A549 (cell line): Measurements from ENCODE around the gene HMCES. TPM values are rescaled to one million over a fixed set of nuclear protein-coding genes. Genes with fewer than 3 reads are reported as not detected.

Experiments used
- ATAC-seq, 2 experiments: fragments of 200-7000 bp in 1 of 2; fragments of >200 bp in 1 of 2; cut with Nextera tagmentation in 1 of 2; cut with Tn5 transposase in 1 of 2; 3 replicates each; pipeline versions ENCODE4 v1.8.0 to v1.9.1; 2018 to 2020; ENCODE audit warnings: mild to moderate bottlenecking in 1 of 2, moderate library complexity in 1 of 2
- CTCF ChIA-PET: fragments of 300-600 bp; sonication (Branson Sonifier 250); formaldehyde crosslinking; extraction: SDS; loops from one replicate; lab custom pipeline; 2021; ENCODE audit warnings: antibody characterized with exemption, inconsistent platforms; lab: Yijun Ruan, JAX
- POLR2A ChIA-PET: fragments of 350-600 bp; formaldehyde crosslinking; extraction: SDS; loops from one replicate; lab custom pipeline; 2021; ENCODE audit warnings: antibody characterized with exemption, inconsistent platforms; lab: Yijun Ruan, JAX
- DNase-seq, 2 experiments: peaks; one replicate each; pipeline versions ENCODE4 v3.0.0 to v3.0.0-alpha.2; 2011 to 2016; ENCODE audit warnings: low read depth in 1 of 2, low spot score in 1 of 2
- FAIRE-seq: peaks from 2 replicates; lab custom pipeline; 2011; peaks lifted over from hg19 to GRCh38; lab: Jason Lieb, UNC
- H3K27ac ChIP-seq, 2 experiments: fragments of >200 bp; sonication (Bioruptor Twin); formaldehyde crosslinking; 3 replicates each; pipeline ENCODE4 v1.5.1; 2016 to 2017
- H3K4me1 ChIP-seq: fragments of >200 bp; sonication (Bioruptor Twin); formaldehyde crosslinking; 3 replicates; pipeline ENCODE4 v1.6.1; 2016
- H3K4me2 ChIP-seq: fragments of >200 bp; sonication (Bioruptor Twin); formaldehyde crosslinking; 3 replicates; pipeline ENCODE4 v1.6.1; 2016
- H3K4me3 ChIP-seq: fragments of >200 bp; sonication (Bioruptor Twin); formaldehyde crosslinking; 3 replicates; pipeline ENCODE4 v1.5.1; 2016
- H3K9me3 ChIP-seq: fragments of >200 bp; sonication (Bioruptor Twin); formaldehyde crosslinking; 3 replicates; pipeline ENCODE4 v1.6.1; 2016
- BHLHE40 ChIP-seq: IDR thresholded peaks from 2 replicates; pipeline ENCODE4 v1.6.1; 2012; ENCODE audit warnings: low read depth, low read length, inconsistent platforms
- CBX8 ChIP-seq: fragments of 200-600 bp; sonication (generic); IDR thresholded peaks from 2 replicates; pipeline ENCODE4 v1.6.1; 2016
- CEBPB ChIP-seq, 2 experiments: fragments of >200 bp in 1 of 2; sonication (Bioruptor Twin) in 1 of 2; formaldehyde crosslinking in 1 of 2; IDR thresholded peaks; 2 replicates each; pipeline ENCODE4 v1.6.1; 2012 to 2016
- CHD2 ChIP-seq: fragments of 150-350 bp; IDR thresholded peaks from 2 replicates; pipeline ENCODE4 v1.6.1; 2014; ENCODE audit warnings: low read length; ENCODE audit not compliant: partially characterized antibody
- CHD4 ChIP-seq: fragments of 200-600 bp; sonication (generic); IDR thresholded peaks from 2 replicates; pipeline ENCODE4 v1.6.1; 2016; ENCODE audit warnings: antibody characterized with exemption, mild to moderate bottlenecking, borderline replicate concordance
- CTCF ChIP-seq: fragments of >200 bp; sonication (Bioruptor Twin); formaldehyde crosslinking; IDR thresholded peaks from 3 replicates; pipeline ENCODE4 v1.5.1; 2016
- E2F6 ChIP-seq: IDR thresholded peaks from 2 replicates; pipeline ENCODE4 v1.6.1; 2012; ENCODE audit warnings: low read depth, borderline replicate concordance
- EP300 ChIP-seq, 2 experiments: fragments of >200 bp; sonication (Bioruptor Twin); formaldehyde crosslinking; IDR thresholded peaks; 2 replicates in 1 of 2; 3 replicates in 1 of 2; pipeline ENCODE4 v1.6.1; 2016 to 2017
- ESRRA ChIP-seq: fragments of 150-350 bp; IDR thresholded peaks from 2 replicates; pipeline ENCODE4 v1.6.1; 2014; ENCODE audit warnings: mild to moderate bottlenecking, low read length, borderline replicate concordance
- FOSB ChIP-seq: fragments of 250-450 bp; sonication (Bioruptor Pico); IDR thresholded peaks from 2 replicates; pipeline ENCODE4 v1.5.0; 2020; ENCODE audit warnings: mild to moderate bottlenecking, moderate library complexity
- GATA3 ChIP-seq: IDR thresholded peaks from 2 replicates; pipeline ENCODE4 v1.6.1; 2012; ENCODE audit warnings: borderline replicate concordance
- HDAC2 ChIP-seq: fragments of 200-600 bp; sonication (generic); IDR thresholded peaks from 2 replicates; pipeline ENCODE4 v1.6.1; 2016
- HEYL ChIP-seq: fragments of 250-450 bp; sonication (Bioruptor Pico); IDR thresholded peaks from 2 replicates; pipeline ENCODE4 v1.8.0; 2021; ENCODE audit warnings: mild to moderate bottlenecking, moderate library complexity
- HMGXB4 ChIP-seq: fragments of 250-450 bp; sonication (Bioruptor Pico); IDR thresholded peaks from 2 replicates; pipeline ENCODE4 v1.5.0; 2021; ENCODE audit warnings: mild to moderate bottlenecking, moderate library complexity, borderline replicate concordance
- HOXB5 ChIP-seq: fragments of 250-450 bp; sonication (Bioruptor Pico); IDR thresholded peaks from 2 replicates; pipeline ENCODE4 v1.5.0; 2020; ENCODE audit warnings: mild to moderate bottlenecking, moderate library complexity
- KDM1A ChIP-seq: fragments of 200-600 bp; sonication (generic); IDR thresholded peaks from 2 replicates; pipeline ENCODE4 v1.6.1; 2016; ENCODE audit warnings: low read depth, mild to moderate bottlenecking
- KDM5A ChIP-seq: fragments of 200-600 bp; sonication (generic); IDR thresholded peaks from 2 replicates; pipeline ENCODE4 v1.6.1; 2016; ENCODE audit warnings: antibody characterized with exemption, mild to moderate bottlenecking
- MYC ChIP-seq: IDR thresholded peaks from 2 replicates; pipeline ENCODE4 v1.6.1; 2012; ENCODE audit warnings: mild to moderate bottlenecking, inconsistent platforms, low read length, improper control_type of control experiment, borderline replicate concordance
- PHF8 ChIP-seq: fragments of 200-600 bp; sonication (generic); IDR thresholded peaks from 2 replicates; pipeline ENCODE4 v1.6.1; 2016; ENCODE audit warnings: low read depth, mild to moderate bottlenecking, antibody characterized with exemption, moderate library complexity, borderline replicate concordance
- POLR2A ChIP-seq: IDR thresholded peaks from 2 replicates; pipeline ENCODE4 v1.6.1; 2012; ENCODE audit warnings: mild to moderate bottlenecking, low read length
- RAD21 ChIP-seq, 2 experiments: fragments of >200 bp in 1 of 2; sonication (Bioruptor Twin) in 1 of 2; formaldehyde crosslinking in 1 of 2; IDR thresholded peaks in 1 of 2; conservative IDR thresholded peaks in 1 of 2; 2 replicates in 1 of 2; 3 replicates in 1 of 2; pipeline ENCODE4 v1.6.1; 2012 to 2018; ENCODE audit warnings: inconsistent platforms in 1 of 2
- RCOR1 ChIP-seq: fragments of 150-350 bp; IDR thresholded peaks from 2 replicates; pipeline ENCODE4 v1.6.1; 2014; ENCODE audit warnings: antibody characterized with exemption, low read length, low read depth
- RFX5 ChIP-seq: fragments of 450-650 bp; IDR thresholded peaks from 2 replicates; pipeline ENCODE4 v1.7.1; 2014; ENCODE audit warnings: antibody characterized with exemption, mild to moderate bottlenecking, moderate library complexity
- ZC3H11A ChIP-seq: fragments of 450-650 bp; IDR thresholded peaks from 2 replicates; pipeline ENCODE4 v1.6.1; 2014; ENCODE audit warnings: antibody characterized with exemption, mild to moderate bottlenecking
- ZFP36 ChIP-seq: fragments of 450-650 bp; IDR thresholded peaks from 2 replicates; pipeline ENCODE4 v1.6.1; 2014; ENCODE audit warnings: borderline replicate concordance; ENCODE audit not compliant: partially characterized antibody
- WGBS: methylation state at CpG from one replicate; pipeline ENCODE4 v1.1.6; 2017; ENCODE audit errors: missing lambda C conversion rate; 5-methylcytosine and 5-hydroxymethylcytosine counted together
- polyA plus RNA-seq, 4 experiments: library from polyadenylated mRNA; depleted of rRNA in 3 of 4; stranded (reverse); fragments of >200 nt; fragmentation: RNase III in 1 of 4; extraction: RNeasy Plus Mini Kit Qiagen cat#74134 plus additional on column Dnase treatment in 1 of 4; gene quantifications; 2 replicates in 3 of 4; 3 replicates in 1 of 4; pipeline ENCODE4 v1.2.3, GENCODE V29; 2011 to 2017
- TF ChIP-seq, protein P1 (sequence below): IDR thresholded peaks from 2 replicates; pipeline ENCODE4 v1.6.1; 2012

Gene HMCES
- polyA plus RNA-seq, 2 of the 4 experiments (the other 2 are of a cell fraction), result 35.2 to 39.9 TPM

DNA sequence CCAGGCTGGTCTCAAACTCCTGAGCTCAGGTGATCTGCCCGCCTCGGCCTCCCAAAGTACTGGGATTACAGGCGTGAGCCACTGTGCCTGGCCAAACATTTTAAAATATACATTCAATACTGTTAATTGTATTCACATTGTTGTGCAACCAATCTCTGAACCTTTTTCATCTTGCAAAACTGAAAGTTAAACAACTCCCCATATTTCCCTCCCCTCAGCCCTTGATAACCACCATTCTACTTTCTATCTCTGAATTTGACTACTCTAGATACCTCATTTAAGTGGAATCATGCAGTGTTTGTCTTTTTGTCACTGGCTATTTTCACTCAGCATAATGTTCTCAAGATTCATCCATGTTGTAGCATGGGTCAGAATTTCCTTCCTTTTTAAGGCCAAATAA, 30.0 kb downstream of the HMCES start:
- H3K27ac ChIP-seq, result no peak overlapping the region
- CTCF ChIA-PET, result no interaction called here
- WGBS, result 98% methylated on average over 3 of the region's 3 CpGs
- TF ChIP-seq FOSB (CRISPR knock-in tag) (no peak), CBX8 (no peak), ESRRA (no peak)
- TF ChIP-seq, all 56 proteins: peak for 0
- FAIRE-seq, result no peak
- DNase-seq, result no peak
- Histone ChIP-seq H3K4me2 (no peak overlapping the region), H3K9me3 (no peaks in the 10 kb centered on the region), H3K4me1 (peaks cover 8% of the 10 kb centered on the region), H3K4me3 (no peak overlapping the region)
- POLR2A ChIA-PET, result no interaction called here
- no peak for ATAC-seq

DNA sequence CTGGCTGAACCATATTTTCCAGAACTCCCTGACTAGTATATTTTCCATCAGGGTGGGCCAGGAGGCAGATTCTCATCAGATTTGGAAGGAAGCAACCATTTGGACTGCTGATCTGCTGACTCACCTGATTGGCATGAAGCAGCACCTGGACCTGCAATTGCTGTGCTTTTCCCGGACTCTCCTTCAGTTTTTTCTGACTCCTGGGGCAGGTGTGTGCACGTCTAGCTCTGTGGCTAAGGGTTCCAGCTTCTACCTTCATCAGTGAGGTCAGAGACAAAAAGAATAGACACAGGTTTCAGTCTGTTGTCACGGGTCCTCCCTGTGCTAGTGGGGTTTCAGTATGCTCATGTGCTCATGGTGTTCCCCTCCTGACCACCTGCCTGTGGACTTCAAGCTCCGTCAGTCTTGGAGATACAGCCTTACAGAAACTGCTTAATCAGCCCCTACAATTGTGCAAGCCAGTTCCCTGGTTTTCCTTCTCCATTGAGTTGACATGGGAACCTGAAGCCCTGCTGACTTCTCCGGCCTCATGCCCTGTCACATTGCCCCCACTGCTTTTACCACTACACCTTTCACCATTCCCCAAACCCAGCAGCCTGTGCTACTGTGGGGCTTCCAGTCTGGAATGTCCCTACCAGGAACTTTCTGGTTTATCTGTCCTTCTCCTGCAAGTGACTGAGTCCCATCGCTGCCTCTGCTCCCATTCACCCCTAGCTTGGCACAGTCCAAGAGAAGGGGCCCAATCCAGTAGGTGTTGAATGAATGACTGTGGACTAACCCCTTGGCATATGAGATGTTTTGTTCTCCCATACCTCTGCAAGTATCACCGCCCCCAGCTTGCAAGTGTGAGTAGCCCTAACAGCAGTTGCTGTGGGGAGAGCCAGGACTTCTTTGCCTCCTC, 31.7 kb downstream of the HMCES start:
- 98% methylated on average over 5 of the region's 7 CpGs for WGBS
- no peaks in the 10 kb centered on the region for H3K9me3 ChIP-seq
- ChIA-PET POLR2A (no interaction called here), CTCF (no interaction called here)
- FAIRE-seq (no peak), DNase-seq (no peak), ATAC-seq (no peak)
- no peak overlapping the region for H3K27ac ChIP-seq
- no peak overlapping the region for H3K4me3 ChIP-seq
- peaks cover 18% of the 10 kb centered on the region for H3K4me1 ChIP-seq
- H3K4me2 ChIP-seq, result no peak overlapping the region
- no peak for TF ChIP-seq GATA3
- no peak for TF ChIP-seq KDM1A
- no peak for TF ChIP-seq KDM5A
- no peak for TF ChIP-seq BHLHE40
- TF ChIP-seq, protein P1, sequence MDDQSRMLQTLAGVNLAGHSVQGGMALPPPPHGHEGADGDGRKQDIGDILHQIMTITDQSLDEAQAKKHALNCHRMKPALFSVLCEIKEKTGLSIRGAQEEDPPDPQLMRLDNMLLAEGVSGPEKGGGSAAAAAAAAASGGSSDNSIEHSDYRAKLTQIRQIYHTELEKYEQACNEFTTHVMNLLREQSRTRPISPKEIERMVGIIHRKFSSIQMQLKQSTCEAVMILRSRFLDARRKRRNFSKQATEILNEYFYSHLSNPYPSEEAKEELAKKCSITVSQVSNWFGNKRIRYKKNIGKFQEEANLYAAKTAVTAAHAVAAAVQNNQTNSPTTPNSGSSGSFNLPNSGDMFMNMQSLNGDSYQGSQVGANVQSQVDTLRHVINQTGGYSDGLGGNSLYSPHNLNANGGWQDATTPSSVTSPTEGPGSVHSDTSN, result no peak
- TF ChIP-seq ZC3H11A, result no peak
- no peak for TF ChIP-seq HEYL (CRISPR knock-in tag)
- no peak for TF ChIP-seq RAD21 (conservative IDR thresholded peaks at IDR 0.05 in 1 of 2, IDR thresholded peaks at IDR 0.05 in 1 of 2)
- no peak for TF ChIP-seq PHF8

- WGBS, result 89% methylated on average over 3 of the region's 3 CpGs
- no peak for TF ChIP-seq E2F6
- TF ChIP-seq CEBPB (IDR thresholded peaks at IDR 0.05), result no peak
- TF ChIP-seq CHD2, result no peak
- no peak for TF ChIP-seq RFX5
- no peak for TF ChIP-seq MYC
- no peak for TF ChIP-seq POLR2A
- TF ChIP-seq CHD4, result no peak
- no peak for TF ChIP-seq EP300 (IDR thresholded peaks at IDR 0.05)
- no peak for TF ChIP-seq HDAC2
- no peak for TF ChIP-seq HMGXB4 (CRISPR knock-in tag)
- TF ChIP-seq HOXB5 (CRISPR knock-in tag), result no peak
- no peak for TF ChIP-seq KDM1A
- TF ChIP-seq ZFP36, result no peak
- no peak for TF ChIP-seq CTCF
- no peak for TF ChIP-seq RCOR1
- TF ChIP-seq, all 56 proteins: peak for 0
- FAIRE-seq (no peak), DNase-seq (no peak), ATAC-seq (no peak)
- POLR2A ChIA-PET, result no interaction called here
- peaks cover 9% of the 10 kb centered on the region for H3K4me1 ChIP-seq
- no peak overlapping the region for H3K4me2 ChIP-seq
- no peak overlapping the region for H3K4me3 ChIP-seq
- no peaks in the 10 kb centered on the region for H3K9me3 ChIP-seq
- no peak overlapping the region for H3K27ac ChIP-seq
- CTCF ChIA-PET, result interaction anchor here (1.1 kb wide), 1 partner anchor 9 kb away, joined by 3 read pairs; no protein-coding TSS in a partner anchor
Observed at GRCh38 chr3:129311054-129311902, 32.6 kb downstream of the HMCES start.
